ENCODE measurements around the gene FABP3. TPM values are rescaled to one million over a fixed set of nuclear protein-coding genes. Genes with fewer than 3 reads are reported as not detected.

Gene FABP3
- polyA plus RNA-seq (2013, experiment 1 of 2; ENCODE audit: insufficient read length) = 2.4 TPM
- polyA plus RNA-seq (2013, experiment 2 of 2; ENCODE audit: insufficient read length) = 3.3 TPM

- DNase-seq = peak; percentile 41
These were observed at the start of gene FABP3 for GRCh38 chr1:31373056-31373896. FABP3 (minus strand) TSS chr1:31373076; CDS start chr1:31373014, 62 bp downstream.

- DNase-seq = no peak
These were observed 48.6 kb upstream of the FABP3 start for GRCh38 chr1:31421371-31422040.

- DNase-seq = no peak
These were observed 47.8 kb upstream of the FABP3 start for GRCh38 chr1:31420716-31421115.

- no peak for DNase-seq
These were observed 45.9 kb upstream of the FABP3 start for GRCh38 chr1:31418626-31419323.

GRCh38 chr1:31417148-31417547 is 44.3 kb upstream of the FABP3 start:
- DNase-seq = no peak

- DNase-seq = no peak
These were observed 43.3 kb upstream of the FABP3 start for GRCh38 chr1:31416101-31416736.

- DNase-seq = no peak
These were observed 42.8 kb upstream of the FABP3 start for GRCh38 chr1:31415658-31416057.

GRCh38 chr1:31414980-31415370 is 42.1 kb upstream of the FABP3 start:
- no peak for DNase-seq

GRCh38 chr1:31413405-31414001 is 40.6 kb upstream of the FABP3 start:
- DNase-seq = no peak

- DNase-seq = no peak
These were observed 40.0 kb upstream of the FABP3 start, which contains the start of gene SERINC2 for GRCh38 chr1:31412732-31413404. SERINC2 (plus strand) TSS chr1:31413213; CDS start chr1:31413266, 53 bp downstream.

- DNase-seq = no peak
These were observed 39.3 kb upstream of the FABP3 start for GRCh38 chr1:31412205-31412604.

- no peak for DNase-seq
These were observed 38.0 kb upstream of the FABP3 start for GRCh38 chr1:31410871-31411270.

- DNase-seq = no peak
These were observed 37.3 kb upstream of the FABP3 start for GRCh38 chr1:31409946-31410858.

- no peak for DNase-seq
These were observed 36.0 kb upstream of the FABP3 start for GRCh38 chr1:31408788-31409318.

GRCh38 chr1:31407029-31407626 is 34.3 kb upstream of the FABP3 start:
- no peak for DNase-seq

- DNase-seq = no peak
These were observed 32.8 kb upstream of the FABP3 start for GRCh38 chr1:31405578-31406245.

GRCh38 chr1:31401241-31401640 is 28.4 kb upstream of the FABP3 start:
- DNase-seq = no peak

GRCh38 chr1:31400393-31400792 is 27.5 kb upstream of the FABP3 start:
- DNase-seq = peak; percentile 88

GRCh38 chr1:31399976-31400375 is 27.1 kb upstream of the FABP3 start:
- peak; percentile 64 for DNase-seq

Measured in fibroblast of skin of abdomen (primary cell).